GM19025 (cell line): ENCODE data around the gene EXOSC5.
"Not testable (repeated sequence)": the region's sequence is repeated elsewhere in the genome, so short reads cannot be mapped to it uniquely, and the experiment has no call there.

Experiments
- ATAC-seq: cut with Tn5 transposase; IDR thresholded peaks from one replicate; pipeline ENCODE4 v1.9.1; 2021; ENCODE audit warnings: mild to moderate bottlenecking, low read depth, moderate library complexity; ENCODE audit not compliant: unreplicated experiment

Gene EXOSC5

GRCh38 chr19:41352279-41352608, 44.9 kb downstream of the EXOSC5 start:
- ATAC-seq: no peak

GRCh38 chr19:41351339-41352245, 45.6 kb downstream of the EXOSC5 start:
- peak; percentile 47 for ATAC-seq

- no peak for ATAC-seq
Observed at GRCh38 chr19:41350735-41351338, 46.3 kb downstream of the EXOSC5 start.

- not testable (repeated sequence) for ATAC-seq
Observed at GRCh38 chr19:41346916-41347315, 50.2 kb downstream of the EXOSC5 start.

GRCh38 chr19:41344162-41344561, 53.0 kb downstream of the EXOSC5 start:
- no peak for ATAC-seq

GRCh38 chr19:41341669-41342490, 55.3 kb downstream of the EXOSC5 start:
- ATAC-seq: no peak

- ATAC-seq: no peak
Observed at GRCh38 chr19:41339936-41340335, 57.2 kb downstream of the EXOSC5 start.
